ENCODE results near the gene PMIS2.

The PMIS2 gene

DNA sequence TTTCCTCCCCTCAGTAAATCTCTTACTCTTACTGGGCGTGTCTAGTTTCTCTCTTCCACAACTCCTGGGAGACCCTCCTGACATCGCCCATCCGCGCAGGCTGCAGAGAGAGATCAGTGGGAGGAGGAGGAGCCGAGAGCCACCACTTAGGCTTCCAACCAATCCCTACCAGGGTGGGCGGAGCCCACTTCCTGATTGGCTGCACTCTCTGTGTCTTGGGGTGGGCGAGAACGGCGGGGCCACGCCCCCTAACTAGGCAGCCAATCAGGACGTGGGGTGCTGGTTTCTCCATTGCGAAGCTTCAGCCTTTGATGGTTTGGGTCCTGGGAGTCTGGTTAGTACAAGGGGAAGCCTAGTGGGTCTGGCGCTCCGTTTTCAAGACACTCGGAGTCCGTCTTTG lies at the start of gene PMIS2:
Gene PMIS2, plus strand, starts transcription at position 326 of the 400 bp plus-strand sequence. CDS start 87 bp downstream, outside the sequence.
- DNase-seq, result no peak

DNA sequence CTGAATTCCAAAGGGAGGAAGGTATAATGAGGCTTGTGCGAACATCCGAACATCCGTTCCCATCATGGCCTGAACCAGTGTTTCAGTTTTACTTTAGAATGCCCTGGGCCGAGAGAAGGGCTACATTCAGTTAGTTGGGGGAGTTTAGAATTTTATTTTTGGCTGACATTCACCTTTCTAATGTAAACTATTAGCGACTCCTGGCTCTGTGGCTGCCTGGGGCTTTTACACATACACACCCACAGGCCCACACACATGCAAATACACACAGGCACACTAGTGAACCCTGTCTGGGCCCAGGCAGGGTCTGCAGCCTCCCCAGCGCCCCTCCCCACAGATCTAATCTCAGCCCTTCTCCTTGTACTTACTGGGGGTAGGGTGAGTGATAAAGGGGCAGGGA lies 46.7 kb upstream of the PMIS2 start:
- DNase-seq, result no peak

DNA sequence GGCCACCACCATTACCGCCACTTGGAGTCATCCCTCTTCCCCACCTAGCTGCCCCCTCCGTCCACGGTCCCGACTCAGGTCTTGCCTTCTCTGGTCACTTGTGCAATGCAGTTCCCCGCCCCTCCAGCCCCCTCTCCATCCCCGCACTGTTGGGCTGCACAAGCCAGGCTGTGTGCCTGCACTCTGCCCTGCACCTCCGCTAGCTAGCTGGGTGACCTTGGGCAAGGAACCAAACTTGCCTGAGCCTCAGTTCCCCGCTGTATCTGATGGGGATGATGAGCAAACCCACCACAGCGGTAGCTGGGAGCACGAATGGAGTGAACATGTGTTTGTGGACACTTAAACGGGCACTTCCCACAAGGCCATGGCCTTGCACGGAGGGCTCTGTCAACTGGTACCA lies 46.1 kb upstream of the PMIS2 start:
- DNase-seq, result no peak

DNA sequence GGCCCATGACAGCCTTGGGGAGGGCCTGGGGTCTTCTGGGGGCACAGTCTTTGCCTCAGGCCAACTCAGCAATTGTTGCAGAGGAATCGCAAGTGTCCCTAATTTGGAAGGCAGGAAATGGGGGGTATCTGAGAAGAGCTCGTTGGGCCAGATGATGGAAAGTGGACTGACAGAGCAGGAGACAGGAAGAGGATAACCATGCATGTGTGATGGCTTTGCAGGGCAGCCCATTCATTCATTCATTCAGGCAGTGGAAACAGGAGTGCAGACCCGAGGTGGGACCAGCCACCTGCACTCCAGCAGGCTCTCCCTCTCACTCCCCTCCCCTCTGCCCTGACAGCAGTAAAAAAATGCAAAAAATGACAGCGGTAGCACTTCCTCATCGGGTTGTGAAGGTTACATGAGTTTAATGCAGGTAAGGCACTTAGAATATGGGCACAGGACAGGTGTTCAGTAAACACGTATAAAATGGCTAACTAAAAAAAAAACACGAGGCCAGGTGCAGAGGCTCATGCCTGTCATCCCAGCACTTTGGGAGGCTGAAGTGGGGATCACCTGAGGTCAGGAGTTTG lies 45.5 kb upstream of the PMIS2 start:
- no peak for DNase-seq

DNA sequence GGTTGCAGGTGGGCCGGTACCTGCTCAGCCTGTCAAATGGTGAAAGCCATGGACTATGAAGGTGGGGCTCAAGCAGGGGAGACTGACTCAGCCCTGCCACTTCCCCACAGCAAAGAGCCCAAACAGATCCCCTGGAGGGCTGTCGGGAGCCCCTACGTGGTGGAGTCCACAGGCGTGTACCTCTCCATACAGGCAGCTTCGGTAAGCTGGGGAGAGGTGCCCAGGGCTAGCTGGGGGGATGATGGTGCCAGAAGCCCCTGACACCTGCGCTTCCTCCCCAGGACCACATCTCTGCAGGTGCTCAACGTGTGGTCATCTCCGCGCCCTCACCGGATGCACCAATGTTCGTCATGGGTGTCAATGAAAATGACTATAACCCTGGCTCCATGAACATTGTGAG lies 43.8 kb upstream of the PMIS2 start:
- DNase-seq, result no peak

DNA sequence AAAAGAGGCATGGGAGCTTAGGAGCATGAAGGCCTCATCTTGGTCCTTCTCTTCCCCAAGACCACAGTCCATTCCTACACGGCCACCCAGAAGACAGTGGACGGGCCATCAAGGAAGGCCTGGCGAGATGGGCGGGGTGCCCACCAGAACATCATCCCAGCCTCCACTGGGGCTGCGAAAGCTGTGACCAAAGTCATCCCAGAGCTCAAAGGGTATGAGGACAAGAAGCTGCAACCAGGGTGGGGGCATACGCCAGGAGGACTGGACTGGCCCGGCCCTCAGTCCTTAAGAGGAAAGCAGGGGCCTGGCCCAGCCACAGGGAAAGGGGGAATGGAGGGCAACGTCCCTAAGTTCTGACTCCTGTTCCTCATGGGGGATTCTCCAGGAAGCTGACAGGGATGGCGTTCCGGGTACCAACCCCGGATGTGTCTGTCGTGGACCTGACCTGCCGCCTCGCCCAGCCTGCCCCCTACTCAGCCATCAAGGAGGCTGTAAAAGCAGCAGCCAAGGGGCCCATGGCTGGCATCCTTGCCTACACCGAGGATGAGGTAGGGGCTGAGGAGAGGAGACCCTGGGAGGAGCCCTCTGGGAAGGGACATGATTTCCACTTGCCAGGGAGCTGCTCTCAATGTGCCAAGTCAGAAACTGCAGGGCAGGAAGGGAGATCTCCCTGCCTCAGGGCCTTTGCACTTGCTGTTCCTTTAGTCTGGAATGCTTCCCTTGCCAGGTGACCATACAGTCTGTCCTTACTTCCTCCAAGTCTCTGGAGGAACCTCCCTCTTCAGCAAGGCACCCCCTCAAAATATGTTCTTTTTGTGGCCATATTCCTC lies 42.5 kb upstream of the PMIS2 start:
- DNase-seq, result no peak

DNA sequence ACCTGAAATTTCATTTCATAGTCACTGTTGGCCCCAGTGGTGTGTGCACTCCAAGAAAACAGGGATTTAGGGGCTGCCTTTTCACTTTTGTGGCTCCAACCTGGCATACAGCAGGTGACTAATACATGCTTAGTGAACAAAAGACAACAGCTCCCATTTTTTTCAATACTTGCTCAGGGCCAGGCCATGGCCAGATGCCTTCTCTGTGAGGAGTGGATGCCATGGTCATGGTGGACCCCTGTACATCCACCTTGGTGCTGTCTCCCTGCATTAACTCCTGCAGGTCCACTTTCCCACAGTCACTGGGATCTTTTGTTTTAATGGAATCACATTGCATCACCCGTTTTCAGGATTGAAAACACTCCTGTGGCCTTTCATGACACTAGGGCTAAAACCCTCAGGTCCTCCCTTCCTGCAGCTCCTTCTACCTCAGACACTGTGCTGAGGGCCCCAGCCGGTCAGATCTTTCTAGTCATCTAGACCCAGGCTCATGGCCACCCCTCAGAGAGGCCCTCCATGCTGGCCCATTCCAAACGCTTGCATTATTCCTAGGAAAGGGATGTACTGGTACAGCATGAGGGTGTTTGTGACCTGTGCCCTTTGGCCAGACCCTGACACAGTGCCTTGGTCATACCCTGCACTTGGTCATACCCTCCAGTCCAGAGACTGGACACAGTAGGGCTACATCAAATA lies 41.7 kb upstream of the PMIS2 start:
- no peak for DNase-seq

DNA sequence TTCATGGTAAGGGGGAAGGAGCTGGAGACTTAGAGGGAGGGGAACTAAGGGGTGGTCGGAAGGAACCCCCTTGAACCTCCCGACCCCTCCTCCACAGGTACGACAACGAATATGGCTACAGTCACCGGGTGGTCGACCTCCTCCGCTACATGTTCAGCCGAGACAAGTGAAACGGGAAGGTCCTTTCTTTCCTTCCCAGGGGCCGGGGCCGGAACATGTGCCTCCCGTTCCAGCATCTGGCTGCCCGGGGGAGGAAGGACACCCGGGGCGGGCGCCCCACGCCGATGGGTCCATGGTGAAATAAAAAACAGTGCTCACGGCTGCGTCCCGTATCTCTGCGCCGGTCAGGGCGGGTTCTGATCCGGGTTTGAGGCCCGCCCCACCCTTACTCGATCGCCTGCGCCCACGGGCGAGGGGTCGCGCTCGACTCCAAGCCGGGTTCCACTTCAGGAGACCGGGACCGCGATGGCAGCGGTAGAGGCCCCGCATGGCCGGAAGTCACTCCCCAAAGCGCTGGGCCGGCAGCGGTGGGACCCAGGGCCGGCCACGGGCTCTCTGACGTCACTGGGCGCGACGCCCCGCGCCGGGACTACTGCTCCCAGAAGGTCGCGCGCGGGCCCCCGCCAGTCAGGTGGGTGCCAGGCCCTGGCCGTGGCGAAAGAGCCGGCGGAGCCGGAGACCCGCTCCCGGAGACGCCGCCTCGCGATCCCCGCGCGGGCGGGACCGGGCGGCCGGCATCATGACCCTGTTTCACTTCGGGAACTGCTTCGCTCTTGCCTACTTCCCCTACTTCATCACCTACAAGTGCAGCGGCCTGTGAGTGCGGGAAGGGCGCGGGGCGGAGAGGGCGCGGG lies 40.7 kb upstream of the PMIS2 start, which contains the start of gene TMEM147:
Gene TMEM147, plus strand, starts transcription at position 626 of the 854 bp plus-strand sequence. Its CDS starts 114 bp downstream, at position 740.
- DNase-seq, result peak; percentile 66

DNA sequence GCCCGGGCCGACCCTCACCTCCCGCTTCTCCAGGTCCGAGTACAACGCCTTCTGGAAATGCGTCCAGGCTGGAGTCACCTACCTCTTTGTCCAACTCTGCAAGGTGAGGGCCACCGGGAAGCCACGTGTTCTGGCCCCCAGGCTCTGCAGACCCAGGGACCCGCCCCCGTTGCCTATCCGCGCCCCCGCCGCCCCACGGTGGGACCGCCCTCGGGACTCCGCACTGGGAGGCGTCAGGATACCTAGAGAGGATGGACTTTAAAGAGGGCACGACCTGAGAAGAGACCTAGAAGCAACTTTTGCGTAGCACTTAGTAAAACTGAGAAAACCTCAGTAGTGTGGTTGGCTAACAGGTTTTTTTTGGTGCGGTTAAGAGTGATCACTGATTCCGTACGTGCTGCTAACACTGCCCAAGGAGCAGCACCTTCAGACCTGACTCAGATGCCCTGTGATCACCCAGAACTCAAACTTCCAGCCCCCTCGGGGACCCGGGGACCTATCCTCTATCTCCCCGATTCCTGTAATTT lies 40.1 kb upstream of the PMIS2 start:
- no peak for DNase-seq

DNA sequence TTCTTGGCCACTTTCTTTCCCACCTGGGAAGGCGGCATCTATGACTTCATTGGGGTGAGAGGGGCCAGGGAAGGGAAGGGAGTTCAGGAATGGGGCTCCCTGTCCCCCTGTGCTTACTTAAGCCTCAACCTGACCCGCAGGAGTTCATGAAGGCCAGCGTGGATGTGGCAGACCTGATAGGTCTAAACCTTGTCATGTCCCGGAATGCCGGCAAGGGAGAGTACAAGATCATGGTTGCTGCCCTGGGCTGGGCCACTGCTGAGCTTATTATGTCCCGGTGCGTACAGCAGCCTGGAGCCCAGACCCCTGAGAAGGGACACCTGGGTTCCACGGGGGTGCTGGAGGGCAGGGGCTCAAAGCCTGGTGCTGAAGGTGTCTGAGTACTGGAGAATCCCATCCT lies 39.4 kb upstream of the PMIS2 start:
- no peak for DNase-seq

DNA sequence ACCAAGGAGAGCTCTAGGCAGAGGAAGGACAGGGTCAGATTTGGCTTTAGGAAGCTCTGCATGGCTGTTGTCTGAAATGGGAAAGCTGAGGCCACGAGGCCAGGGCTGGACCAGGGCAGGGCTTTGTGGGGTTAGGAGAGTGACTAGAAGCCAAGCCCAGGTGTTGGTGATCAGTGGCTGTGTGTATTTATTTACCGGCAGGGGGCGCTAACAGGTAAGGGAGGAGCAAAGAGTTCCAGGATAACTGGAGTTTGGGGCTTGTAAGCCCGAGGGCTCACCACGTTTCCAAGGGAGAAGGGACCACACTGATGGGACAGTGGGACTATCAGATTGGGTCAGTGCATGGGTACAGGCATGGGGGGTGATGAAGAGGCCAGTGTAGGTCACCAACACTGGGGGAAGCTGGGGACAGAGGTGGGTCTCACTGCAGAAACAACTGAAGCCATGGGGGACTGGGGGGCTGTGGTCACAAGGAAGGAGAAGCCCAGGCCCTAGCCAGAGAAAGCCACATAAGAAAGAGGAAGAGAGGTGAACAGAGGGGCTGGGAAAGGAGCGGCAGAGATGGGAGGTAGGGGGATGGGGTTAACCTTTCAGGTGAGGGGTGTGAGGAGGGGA lies 36.7 kb upstream of the PMIS2 start:
- DNase-seq, result peak; percentile 5

DNA sequence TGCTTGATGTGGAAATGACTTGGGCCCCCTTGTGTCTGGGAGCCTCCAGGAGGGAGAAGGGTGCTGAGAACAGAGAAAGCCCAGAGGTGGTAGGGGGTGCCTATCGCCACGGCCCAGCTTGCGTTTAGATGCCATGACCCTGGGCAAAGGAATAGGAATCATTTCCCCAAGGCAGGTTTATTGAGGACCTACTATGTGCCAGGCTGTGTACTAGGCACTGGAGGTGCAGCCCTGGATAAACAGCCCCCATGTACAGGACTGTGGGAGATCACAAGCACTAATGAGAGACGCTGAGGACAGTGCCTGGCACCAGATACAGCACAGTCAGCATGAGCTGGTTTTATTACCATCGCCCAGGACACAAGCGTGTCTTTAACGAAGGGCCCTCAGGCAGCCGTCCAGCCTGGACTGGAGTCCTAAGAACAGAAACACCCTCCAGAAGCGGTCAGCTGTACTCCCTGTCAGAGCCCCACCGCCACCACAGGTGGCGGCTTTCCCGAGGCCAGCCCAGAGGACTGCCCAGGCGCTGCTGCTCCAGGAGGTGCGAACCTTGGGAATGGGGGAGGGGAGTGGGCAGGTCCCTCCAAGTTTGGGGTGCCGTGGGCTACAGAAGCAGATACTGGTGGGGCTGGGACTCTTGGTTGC lies 36.0 kb upstream of the PMIS2 start:
- DNase-seq, result no peak

DNA sequence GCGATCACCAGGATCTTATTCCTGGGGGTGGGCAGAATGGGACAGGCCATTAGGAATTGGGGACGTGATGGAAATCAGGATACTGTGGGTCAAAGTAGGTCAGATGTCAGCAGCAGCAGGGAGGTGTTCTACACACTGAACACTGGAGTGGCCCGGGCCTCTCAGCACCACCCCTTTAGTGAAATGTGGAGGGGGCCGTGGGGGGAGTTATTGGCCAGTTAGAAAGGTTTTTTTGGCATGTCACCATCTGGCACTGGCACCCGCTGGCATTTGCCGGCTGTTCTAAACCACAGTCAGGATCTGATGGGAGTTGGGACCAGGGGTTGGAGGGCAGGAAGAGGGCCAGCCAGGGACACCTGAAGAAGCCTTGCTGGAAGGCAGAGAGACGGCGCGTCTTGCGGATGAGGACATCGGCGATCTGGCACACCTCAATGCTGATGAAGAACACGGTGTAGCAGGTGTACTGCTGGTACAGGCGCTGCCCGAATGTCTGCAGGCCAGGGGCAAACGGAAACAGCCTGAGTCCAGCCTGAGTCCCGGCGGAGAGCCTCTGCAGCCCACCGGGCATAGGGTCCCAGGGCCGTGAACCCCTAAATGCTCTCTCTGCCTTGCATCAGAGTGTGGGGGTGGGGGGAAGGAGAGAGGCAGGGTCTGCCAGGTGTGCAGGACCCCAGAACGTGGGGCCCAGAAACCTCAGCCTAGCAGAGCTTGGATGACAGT lies 34.7 kb upstream of the PMIS2 start:
- no peak for DNase-seq

DNA sequence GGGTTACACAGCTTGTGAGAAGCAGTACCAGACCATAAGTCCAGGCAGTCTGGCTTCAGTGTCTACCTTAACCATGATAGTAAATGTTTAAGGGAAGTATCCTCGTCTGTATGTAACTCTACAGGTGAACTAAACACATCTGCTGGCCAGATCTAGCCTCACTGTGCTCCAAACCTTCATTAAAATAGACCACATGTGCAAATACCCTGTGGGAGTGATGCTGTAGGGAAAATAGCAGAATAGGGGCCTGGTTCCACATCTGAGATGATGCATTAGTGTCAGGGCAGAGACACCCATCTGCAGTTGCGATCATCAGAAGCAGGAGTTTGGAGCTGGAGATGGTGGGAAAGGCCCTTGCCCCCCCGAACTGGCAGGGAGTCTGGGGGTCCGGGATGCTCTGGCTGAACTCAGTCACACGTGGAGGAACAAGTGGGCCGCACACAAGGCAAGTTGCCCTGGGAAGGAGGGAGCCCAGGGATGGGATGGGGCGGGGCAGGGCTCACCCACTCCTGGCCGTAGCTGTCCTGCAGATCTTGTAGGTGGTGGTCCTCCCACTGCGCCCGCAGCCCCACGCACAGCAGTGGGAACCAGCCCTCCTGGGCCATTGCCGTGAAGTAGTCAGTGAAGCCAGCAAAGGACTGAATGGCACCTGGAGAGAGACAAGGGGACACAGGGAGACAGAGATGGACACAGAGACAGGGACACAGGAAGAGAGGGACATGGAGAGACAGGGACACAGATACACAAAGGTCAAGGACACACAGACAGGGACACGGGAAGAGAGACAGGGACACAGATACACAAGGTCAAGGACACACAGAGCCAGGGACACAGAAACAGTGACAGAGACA lies 33.2 kb upstream of the PMIS2 start:
- no peak for DNase-seq

DNA sequence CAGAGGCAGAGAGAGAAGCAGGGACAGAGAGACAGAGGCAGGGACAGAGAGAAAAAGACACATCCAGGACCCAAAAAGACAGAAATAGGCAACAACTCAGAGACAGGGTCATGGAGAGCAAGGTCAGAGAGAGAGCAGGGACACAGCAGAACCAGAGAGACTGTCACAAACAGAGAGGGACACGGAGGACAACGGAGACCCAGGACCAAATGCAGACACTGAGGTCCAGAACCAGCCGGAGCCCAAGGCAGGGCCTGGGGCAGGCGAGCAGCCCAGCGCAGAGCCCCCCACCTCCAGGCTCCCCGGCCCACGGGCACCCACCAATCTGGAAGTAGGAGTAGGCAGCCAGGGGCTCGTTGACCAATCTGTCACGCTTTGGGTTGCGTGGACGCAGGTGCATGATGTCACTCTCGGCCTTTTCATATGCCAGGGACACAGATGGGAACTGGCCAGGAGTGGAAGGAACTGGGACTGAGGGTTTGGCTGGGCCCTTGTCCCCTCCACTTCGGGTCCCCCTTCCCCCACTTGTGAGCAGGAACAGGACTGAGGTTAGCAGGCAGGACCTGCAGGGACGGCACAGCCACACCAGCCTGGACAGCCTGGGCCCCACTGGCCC lies 32.5 kb upstream of the PMIS2 start:
- DNase-seq, result no peak

DNA sequence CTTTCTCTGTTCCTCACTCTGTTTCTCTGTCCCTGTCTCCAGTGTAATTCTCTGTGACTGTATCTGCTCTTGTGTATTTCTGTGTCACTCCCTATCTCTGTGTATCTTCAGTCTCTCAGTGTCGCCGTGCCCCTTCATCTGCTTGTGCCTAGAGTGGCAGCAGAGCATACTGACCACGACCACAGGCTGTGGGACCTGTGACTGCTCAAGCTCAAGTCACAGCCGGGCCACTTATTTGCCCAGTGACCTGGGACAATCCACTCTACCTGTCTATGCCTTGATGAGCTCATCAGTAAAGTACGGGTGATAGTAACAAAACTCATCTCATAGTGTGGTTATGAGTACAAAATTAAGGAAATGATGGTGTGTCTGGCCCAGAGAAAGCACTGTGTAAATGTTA lies 31.9 kb upstream of the PMIS2 start:
- no peak for DNase-seq

DNA sequence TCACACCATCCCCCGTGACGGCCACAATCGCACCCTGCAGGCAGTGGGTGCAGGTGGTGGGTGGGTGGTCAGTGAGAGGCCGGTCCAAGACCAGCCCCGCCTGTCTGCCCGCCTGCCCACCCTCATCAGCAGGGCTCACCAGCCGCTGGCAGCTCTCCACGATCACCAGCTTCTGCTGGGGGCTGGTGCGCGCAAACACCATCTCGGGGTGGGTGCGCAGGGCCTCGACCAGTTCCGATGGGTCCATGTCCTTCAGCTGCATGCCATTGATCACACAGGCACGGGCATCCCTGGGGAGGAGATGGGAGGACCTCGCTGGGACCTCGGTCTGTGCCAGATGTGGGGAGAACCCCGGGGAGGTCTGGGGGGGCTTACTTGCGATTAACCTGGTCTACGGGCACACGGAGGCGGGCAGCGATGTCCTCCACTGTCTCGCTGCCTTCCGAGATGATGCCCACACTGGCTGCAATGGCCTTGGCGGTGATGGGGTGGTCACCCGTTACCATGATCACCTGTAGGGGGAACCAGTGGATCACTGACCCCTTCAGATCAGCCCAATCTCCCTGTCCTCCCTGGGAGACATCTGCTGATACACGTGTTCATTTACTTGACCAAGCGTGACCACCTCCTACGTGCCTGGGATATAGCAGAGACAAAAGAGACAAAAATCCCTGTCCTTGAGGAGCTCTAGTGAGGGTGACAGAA lies 30.5 kb upstream of the PMIS2 start:
- no peak for DNase-seq

DNA sequence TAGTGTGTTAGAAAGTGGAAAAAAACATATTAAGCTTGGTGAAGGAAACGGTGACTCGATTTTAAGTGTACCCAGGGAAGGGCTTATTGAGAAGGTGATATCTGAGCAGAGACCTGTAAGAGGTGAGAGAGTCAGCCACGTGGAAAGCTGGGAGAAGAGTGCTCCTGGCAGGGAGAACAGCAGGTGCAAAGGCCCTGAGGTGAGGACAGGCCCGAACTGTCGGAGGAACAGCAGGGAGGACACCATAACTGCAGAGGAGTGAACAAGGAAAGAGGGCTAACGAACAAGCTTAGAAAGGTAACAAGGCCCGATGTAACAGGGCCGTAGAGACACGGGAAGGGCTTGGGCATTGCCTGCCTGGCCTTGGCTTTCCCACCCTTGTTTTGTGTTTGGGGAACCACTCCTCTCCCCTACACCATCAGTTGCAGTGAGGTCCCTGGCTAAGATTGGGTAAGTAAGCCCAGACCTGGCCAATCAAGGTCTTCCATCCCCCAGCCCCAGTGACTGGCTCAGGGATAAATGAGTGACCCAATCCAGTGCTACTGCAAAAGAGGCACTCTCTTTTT lies 29.9 kb upstream of the PMIS2 start:
- DNase-seq, result no peak

Data from GF-D8 (cell line).